Heart left ventricle (tissue), 16 donors: ENCODE results near the gene ZNF22. TPM values are rescaled to one million over a fixed set of nuclear protein-coding genes. Genes with fewer than 3 reads are reported as not detected.

ENCODE experiments used
- ATAC-seq, 4 donors: fragments of 200-7000 bp; cut with Tn5 transposase; one replicate each; pipeline ENCODE4 v1.9.1; 2020 to 2022; ENCODE audit warnings: moderate library complexity in 4 of 4, mild to moderate bottlenecking in 3 of 4, moderate number of reproducible peaks in 1 of 4
- DNase-seq, 5 donors: peaks; one replicate each; pipeline ENCODE4 v3.0.0-alpha.2; 2020
- H3K27ac ChIP-seq, 12 donors: fragments of 200-600 bp; sonication (generic) in 4 of 12; one replicate each; pipeline versions ENCODE4 v1.5.0 to v1.8.0; 2016 to 2022; ENCODE audit warnings: mild to moderate bottlenecking in 2 of 12
- H3K27me3 ChIP-seq, 9 donors: fragments of 200-600 bp; sonication (generic) in 2 of 9; one replicate each; pipeline versions ENCODE4 v1.5.1 to v1.8.0; 2016 to 2022; ENCODE audit warnings: mild to moderate bottlenecking in 3 of 9
- H3K36me3 ChIP-seq, 9 donors: fragments of 200-600 bp; sonication (generic) in 2 of 9; one replicate each; pipeline versions ENCODE4 v1.5.0 to v1.8.0; 2018 to 2022; ENCODE audit warnings: mild to moderate bottlenecking in 2 of 9
- H3K4me1 ChIP-seq, 12 donors: fragments of 200-600 bp; sonication (generic) in 4 of 12; one replicate each; pipeline versions ENCODE4 v1.5.0 to v1.8.0; 2016 to 2022; ENCODE audit warnings: mild to moderate bottlenecking in 3 of 12
- H3K4me3 ChIP-seq, 12 donors: fragments of 200-600 bp; sonication (generic) in 4 of 12; one replicate each; pipeline versions ENCODE4 v1.5.0 to v1.8.0; 2017 to 2022; ENCODE audit warnings: mild to moderate bottlenecking in 9 of 12, moderate library complexity in 4 of 12
- H3K9me3 ChIP-seq, 12 donors: fragments of 200-600 bp; sonication (generic) in 4 of 12; one replicate each; pipeline versions ENCODE4 v1.5.0 to v1.8.0; 2016 to 2022; ENCODE audit warnings: mild to moderate bottlenecking in 1 of 12
- POLR2A ChIP-seq, 2 donors: fragments of 450-650 bp; IDR thresholded peaks; one replicate each; pipeline ENCODE4 v1.6.1; 2017; ENCODE audit warnings: antibody characterized with exemption in 2 of 2, mild to moderate bottlenecking in 2 of 2, moderate library complexity in 2 of 2
- WGBS, 4 donors: extraction: QIAGEN DNeasy Blood & Tissue Kit in 2 of 4; methylation state at CpG; one replicate each; pipeline versions ENCODE4 v1.1.5 to v1.1.7; 2013 to 2018; 5-methylcytosine and 5-hydroxymethylcytosine counted together
- intact Hi-C, 10 donors: fragments of 100-400 bp; cut with DNase I; formaldehyde crosslinking; loops; one replicate each; pipeline versions ENCODE4 v1.11.1 to v1.14.2; 2022
- polyA plus RNA-seq, 2 donors: library from polyadenylated mRNA; stranded (reverse); fragments of 200-250 nt; gene quantifications; one replicate each; pipeline ENCODE4 v1.2.3, GENCODE V29; 2013
- total RNA-seq, 9 donors: library from RNA; depleted of rRNA in 2 of 9; stranded (reverse); fragments of >200 nt in 2 of 9; fragmentation: NEBNext Ultra II Directional in 3 of 9; extraction: Animal tissue kit (Norgen Biotek cat#: 25700) in 3 of 9; gene quantifications; one replicate each; pipeline versions ENCODE4 v1.1.0 to v1.2.4, GENCODE V29; 2016 to 2023
- TF ChIP-seq, protein P1 (sequence below), 12 donors: fragments of 200-600 bp; sonication (generic) in 4 of 12; IDR thresholded peaks; one replicate each; pipeline versions ENCODE4 v1.5.0 to v1.8.0; 2018 to 2022; ENCODE audit warnings: antibody characterized with exemption in 12 of 12, mild to moderate bottlenecking in 5 of 12
- donor health status: ischemic (EF 13 %, LVEDD 7.1; RV severe dilation, severe dysfunction).
- donor health status: healthy with polysubstance abuse.
- donor health status: DM: no; HTN: yes; CAD: no.
- donor health status: DM: no; HTN: no; CAD: no.
- donor health status: ischemic (EF 25% LVEDD 6.9; RV normal size, moderate dysfunction).
- donor health status: ischemic (EF 25% LVEDD 5.7; RV mildly dilated, moderate dysfunction).
- donor health status: healthy.
- donor health status: DM: yes; HTN: yes; CAD: no.
- donor health status: ischemic (EF 35%, LVEDD 5.7; RV mildly dilated, moderate dysfunction).
- donor health status: nonischemic (EF 11% LVEDD 7.7; RV severe dilation, severe dysfunction).
- donor health status: DM: yes; HTN: yes; CAD: no.
- donor health status: PGD.
- donor health status: ischemic (EF 29% LVEDD 5.4; RV normal size, mild dysfunction).
- donor health status: nonischemic (EF 23%, LVEDD 6.1; RV moderate dilation, normal function).

ZNF22 gene
- total and polyA plus RNA-seq, 11 donors = 12.6 to 17.5 (median 14.6) TPM

DNA sequence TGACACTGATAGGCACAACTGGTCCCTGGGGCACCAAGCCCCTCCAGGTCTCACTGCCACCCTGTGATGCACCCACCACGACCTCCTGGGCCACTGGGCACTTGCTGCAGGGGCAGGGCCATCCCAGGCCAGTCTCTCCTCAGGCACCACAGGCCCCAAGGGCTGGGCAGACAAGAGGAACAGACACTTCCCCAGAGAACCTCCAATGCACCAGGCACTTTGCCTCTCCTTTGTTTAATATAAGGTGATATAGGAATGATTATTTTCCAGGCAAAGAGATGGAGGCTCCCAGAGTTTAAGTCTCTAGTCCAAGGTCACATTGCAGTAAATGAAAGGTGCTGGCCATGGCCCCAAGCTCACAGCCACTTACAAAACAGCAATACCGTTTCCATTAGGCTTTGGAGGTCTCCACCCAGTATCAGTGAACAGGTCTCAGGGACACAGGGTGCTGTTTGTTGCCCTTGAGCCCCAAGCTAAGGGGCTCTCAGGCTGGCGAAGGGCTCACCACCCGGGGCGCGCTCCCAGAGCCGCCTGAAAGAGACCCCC lies 26.6 kb upstream of the ZNF22 start:
- peaks cover 0 to 66% (median 44%) of the 10 kb centered on the region in 9 donors for H3K36me3 ChIP-seq
- intact Hi-C loops = loop anchor here in 7 of 10 donors (2.0 to 10.0 kb wide), 6 partner anchors 15 to 1299 kb away; partner anchors contain the start of gene RASSF4 (in 1 of the 7)
- peak overlapping the region in 10 of 12 donors; percentile 45 to 92 (median 71) for H3K4me3 ChIP-seq
- WGBS, 4 donors = 40 to 54% (median 42%) methylated on average over 4 to 7 of the region's 7 CpGs
- H3K4me1 ChIP-seq = peaks cover 7 to 92% (median 59%) of the 10 kb centered on the region in 12 donors
- no peak for TF ChIP-seq POLR2A (IDR thresholded peaks at IDR 0.05)
- TF ChIP-seq, protein P1, sequence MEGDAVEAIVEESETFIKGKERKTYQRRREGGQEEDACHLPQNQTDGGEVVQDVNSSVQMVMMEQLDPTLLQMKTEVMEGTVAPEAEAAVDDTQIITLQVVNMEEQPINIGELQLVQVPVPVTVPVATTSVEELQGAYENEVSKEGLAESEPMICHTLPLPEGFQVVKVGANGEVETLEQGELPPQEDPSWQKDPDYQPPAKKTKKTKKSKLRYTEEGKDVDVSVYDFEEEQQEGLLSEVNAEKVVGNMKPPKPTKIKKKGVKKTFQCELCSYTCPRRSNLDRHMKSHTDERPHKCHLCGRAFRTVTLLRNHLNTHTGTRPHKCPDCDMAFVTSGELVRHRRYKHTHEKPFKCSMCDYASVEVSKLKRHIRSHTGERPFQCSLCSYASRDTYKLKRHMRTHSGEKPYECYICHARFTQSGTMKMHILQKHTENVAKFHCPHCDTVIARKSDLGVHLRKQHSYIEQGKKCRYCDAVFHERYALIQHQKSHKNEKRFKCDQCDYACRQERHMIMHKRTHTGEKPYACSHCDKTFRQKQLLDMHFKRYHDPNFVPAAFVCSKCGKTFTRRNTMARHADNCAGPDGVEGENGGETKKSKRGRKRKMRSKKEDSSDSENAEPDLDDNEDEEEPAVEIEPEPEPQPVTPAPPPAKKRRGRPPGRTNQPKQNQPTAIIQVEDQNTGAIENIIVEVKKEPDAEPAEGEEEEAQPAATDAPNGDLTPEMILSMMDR (IDR thresholded peaks at IDR 0.05) = no peak
- no peaks in the 10 kb centered on the region for H3K27me3 ChIP-seq
- peak in 1 of 4 donors; percentile 0 for ATAC-seq
- peak overlapping the region; percentile 54 to 97 (median 90) for H3K27ac ChIP-seq
- peak in 1 of 5 donors; percentile 49 for DNase-seq
- H3K9me3 ChIP-seq = no peaks in the 10 kb centered on the region

DNA sequence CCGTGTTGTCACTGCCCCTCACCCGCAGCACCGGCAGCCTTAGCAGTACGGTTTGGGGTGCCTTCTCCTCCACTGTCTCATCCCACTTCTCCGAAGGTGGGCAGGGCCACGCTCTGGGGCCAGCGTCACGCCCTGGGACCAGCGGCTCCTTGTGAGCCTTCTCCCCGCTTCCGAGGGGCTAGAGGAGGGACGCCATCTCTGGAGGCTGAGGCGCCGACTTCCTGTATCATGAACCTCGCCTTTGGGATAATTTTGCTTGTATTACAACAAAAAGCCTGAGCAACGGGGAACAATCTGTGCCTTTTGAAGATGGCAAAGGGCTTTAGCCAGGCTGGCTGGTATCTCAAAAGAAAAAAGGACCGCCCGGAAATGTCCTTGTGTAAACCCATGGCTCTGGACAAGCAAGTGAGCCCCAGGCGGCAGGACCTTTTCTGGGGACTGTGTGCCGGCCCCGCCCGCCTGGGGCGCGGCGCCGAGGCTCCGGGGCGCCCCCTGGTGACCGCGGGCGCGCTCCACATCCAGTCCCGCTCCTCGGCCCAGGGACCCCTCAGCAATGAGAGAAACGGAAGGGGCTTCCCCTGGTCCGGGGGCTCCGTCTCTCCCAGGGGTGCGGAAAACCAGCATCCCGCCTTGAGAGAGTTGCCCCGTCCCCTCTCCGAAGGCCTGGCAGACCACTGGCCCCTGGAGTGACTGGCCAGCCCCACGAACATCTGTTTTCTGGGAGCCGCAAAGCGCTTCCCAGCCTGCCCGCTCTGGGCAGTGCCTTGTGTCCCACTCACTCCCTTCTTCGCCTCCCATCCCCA lies 25.9 kb upstream of the ZNF22 start:
- DNase-seq (peak; percentile 76 to 86 (median 82)), ATAC-seq (peak; percentile 34 to 79 (median 67))
- Histone ChIP-seq H3K4me1 (peaks cover 9 to 92% (median 59%) of the 10 kb centered on the region in 12 donors), H3K27me3 (no peaks in the 10 kb centered on the region), H3K4me3 (peak overlapping the region in 11 of 12 donors; percentile 5 to 92 (median 69)), H3K9me3 (no peaks in the 10 kb centered on the region), H3K36me3 (peaks cover 0 to 60% (median 44%) of the 10 kb centered on the region in 9 donors), H3K27ac (peak overlapping the region; percentile 54 to 97 (median 90))
- intact Hi-C loops = loop anchor here (1.0 to 10.0 kb wide), 7 partner anchors 16 to 1300 kb away; partner anchors contain the start of gene RASSF4 (in 1 of the 10)
- WGBS, 4 donors = 3 to 8% (median 7%) methylated on average over 34 to 46 of the region's 46 CpGs
- TF ChIP-seq, protein P1 (IDR thresholded peaks at IDR 0.05) = peak; percentile 92 to 100 (median 98)
- peak in 1 of 2 donors; percentile 61 for TF ChIP-seq POLR2A (IDR thresholded peaks at IDR 0.05)

DNA sequence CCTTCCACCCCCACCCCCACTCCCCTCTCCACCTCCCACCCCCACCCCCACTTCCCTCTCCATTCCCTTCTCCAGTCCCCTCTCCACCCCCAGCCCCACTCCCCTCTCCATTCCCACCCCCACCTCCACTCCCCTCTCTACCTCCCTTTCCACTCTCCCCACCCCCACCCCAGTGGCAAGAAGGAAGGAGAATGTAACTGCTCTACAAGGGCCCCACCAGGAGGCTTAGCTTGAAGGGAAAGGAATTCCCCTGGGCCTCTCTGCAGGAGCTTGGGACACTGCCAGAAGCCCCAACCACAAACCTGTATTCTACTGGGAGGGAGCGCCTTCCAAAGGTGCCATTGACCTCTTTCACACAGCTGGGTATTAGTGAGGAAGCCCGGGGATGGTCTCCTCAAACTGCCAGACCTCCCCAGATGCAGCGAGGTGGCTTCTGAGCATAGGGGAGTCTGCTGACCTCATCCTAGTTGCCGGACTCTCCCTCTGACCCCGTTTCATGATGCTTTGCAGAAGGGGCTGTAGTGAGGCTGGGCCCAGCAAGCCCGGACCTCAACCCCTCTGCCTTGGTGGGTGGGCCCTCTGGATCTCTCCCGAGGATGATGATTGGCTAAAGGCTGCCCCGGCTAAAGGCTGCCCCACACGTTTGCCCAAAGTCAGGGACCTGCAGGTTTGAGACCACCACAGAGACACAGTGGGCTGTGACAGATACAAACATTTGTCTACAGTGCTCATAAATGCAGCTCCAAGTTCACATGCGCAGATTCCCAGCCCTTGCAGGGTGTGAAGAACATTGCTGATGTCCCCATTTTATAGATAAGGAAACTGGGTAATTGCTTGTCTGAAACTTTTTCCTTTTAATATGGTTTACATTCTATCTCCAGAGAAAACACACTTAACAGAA lies 25.0 kb upstream of the ZNF22 start:
- peak in 1 of 4 donors; percentile 2 for ATAC-seq
- intact Hi-C loops = loop anchor here in 9 of 10 donors (1.0 to 10.0 kb wide), 7 partner anchors 17 to 1301 kb away; partner anchors contain the start of gene RASSF4 (in 1 of the 9)
- peak in 1 of 2 donors; percentile 37 for TF ChIP-seq POLR2A (IDR thresholded peaks at IDR 0.05)
- TF ChIP-seq, protein P1 (IDR thresholded peaks at IDR 0.05) = no peak
- peak in 1 of 5 donors; percentile 50 for DNase-seq
- peak overlapping the region; percentile 62 to 97 (median 90) for H3K27ac ChIP-seq
- H3K9me3 ChIP-seq = no peaks in the 10 kb centered on the region
- peaks cover 9 to 95% (median 67%) of the 10 kb centered on the region in 12 donors for H3K4me1 ChIP-seq
- peak overlapping the region in 11 of 12 donors; percentile 35 to 92 (median 69) for H3K4me3 ChIP-seq
- H3K36me3 ChIP-seq = peaks cover 0 to 58% (median 39%) of the 10 kb centered on the region in 9 donors
- no peaks in the 10 kb centered on the region for H3K27me3 ChIP-seq
- 13 to 24% (median 21%) methylated on average over 7 to 10 of the region's 10 CpGs for WGBS, 4 donors
